HCT116 (cell line): ENCODE results near the gene DHX32. TPM values are rescaled to one million over a fixed set of nuclear protein-coding genes. Genes with fewer than 3 reads are reported as not detected.

Source experiments
- ATAC-seq: fragments of 200-7000 bp; cut with Tn5 transposase; 2 replicates; pipeline ENCODE4 v1.9.1; 2020; ENCODE audit warnings: mild to moderate bottlenecking, moderate library complexity
- BruUV-seq: library from RNA; stranded (reverse); fragments of 400-500 nt; replicated peaks from 2 replicates; lab custom pipeline; 2021; lab: Mats Ljungman, UMichigan
- CTCF ChIA-PET: fragments of 300-600 bp; sonication (Branson Sonifier 250); formaldehyde crosslinking; loops from one replicate; lab custom pipeline; 2021; ENCODE audit warnings: antibody characterized with exemption; lab: Charles Lee
- POLR2A ChIA-PET: fragments of 300-600, 350-600 bp; sonication (Branson Sonifier 250); formaldehyde crosslinking; loops from one replicate; lab custom pipeline; 2021; ENCODE audit warnings: antibody characterized with exemption; lab: Charles Lee
- RAD21 ChIA-PET, 2 experiments: fragments of 300-600 bp; sonication (Branson Sonifier 250); formaldehyde crosslinking; loops; one replicate each; lab custom pipeline; 2023; ENCODE audit warnings: low total read pairs in 2 of 2; ENCODE audit not compliant: uncharacterized antibody in 2 of 2, unreplicated experiment in 2 of 2, low non-redundant PET in 1 of 2; lab: Charles Lee
- DNase-seq: peaks from one replicate; pipeline ENCODE4 v3.0.0-alpha.2; 2010; ENCODE audit warnings: low read depth, low spot score
- H2AFZ ChIP-seq: fragments of 200-600 bp; shearing (Covaris generic), sonication (generic); 2 replicates; pipeline ENCODE4 v1.6.1; 2017; ENCODE audit warnings: low read depth, mixed run types, mixed read lengths, antibody characterized with exemption, low read length; ENCODE audit not compliant: poor library complexity, severe bottlenecking
- H3K27ac ChIP-seq: 2 replicates; pipeline ENCODE4 v1.5.1; 2012; ENCODE audit warnings: low read depth, low read length
- H3K27me3 ChIP-seq: fragments of 200-600 bp; sonication (generic); 2 replicates; pipeline ENCODE4 v1.6.1; 2016; ENCODE audit warnings: mixed run types, low read length, mixed read lengths; ENCODE audit not compliant: insufficient read depth
- H3K36me3 ChIP-seq, 2 experiments: fragments of 200-500 bp in 1 of 2; fragments of 200-600 bp in 1 of 2; sonication (Bioruptor generic) in 1 of 2; sonication (generic) in 1 of 2; 2 replicates each; pipeline versions ENCODE4 v1.5.1 to v1.6.1; 2014 to 2016; ENCODE audit warnings: low read length in 2 of 2, inconsistent platforms in 1 of 2, mixed read lengths in 1 of 2, mixed run types in 1 of 2; ENCODE audit not compliant: insufficient read depth in 2 of 2, control insufficient read depth in 1 of 2
- H3K4me1 ChIP-seq, 2 experiments: fragments of 200-600 bp in 1 of 2; sonication (generic) in 1 of 2; 2 replicates each; pipeline versions ENCODE4 v1.5.1 to v1.6.1; 2012 to 2017; ENCODE audit warnings: low read length in 2 of 2, inconsistent platforms in 1 of 2, mild to moderate bottlenecking in 1 of 2, mixed read lengths in 1 of 2, mixed run types in 1 of 2, moderate library complexity in 1 of 2; ENCODE audit not compliant: insufficient read depth in 2 of 2, control insufficient read depth in 1 of 2
- H3K4me2 ChIP-seq: fragments of 200-600 bp; sonication (generic); 2 replicates; pipeline ENCODE4 v1.6.1; 2017; ENCODE audit warnings: mixed run types, low read length, mixed read lengths
- H3K4me3 ChIP-seq, 2 experiments: fragments of 200-600 bp in 1 of 2; sonication (generic) in 1 of 2; replicated peaks in 1 of 2; 2 replicates each; pipeline ENCODE4 v1.5.1; 2011 to 2016; ENCODE audit warnings: low read length in 2 of 2, control low read depth in 1 of 2, low read depth in 1 of 2, mild to moderate bottlenecking in 1 of 2, mixed read lengths in 1 of 2, mixed run types in 1 of 2
- H3K79me2 ChIP-seq: fragments of 200-600 bp; sonication (generic); 2 replicates; pipeline ENCODE4 v1.6.1; 2017; ENCODE audit warnings: mild to moderate bottlenecking, mixed run types, low read length, moderate library complexity, mixed read lengths; ENCODE audit not compliant: insufficient read depth
- H3K9ac ChIP-seq: fragments of 200-600 bp; sonication (generic); 2 replicates; pipeline ENCODE4 v1.6.1; 2016; ENCODE audit warnings: low read length, mixed read lengths
- H3K9me2 ChIP-seq: fragments of 200-600 bp; sonication (generic), shearing (Covaris generic); 2 replicates; pipeline ENCODE4 v1.6.1; 2017; ENCODE audit warnings: mixed run types, mild to moderate bottlenecking, moderate library complexity; ENCODE audit not compliant: insufficient read depth
- H3K9me3 ChIP-seq, 2 experiments: fragments of 200-500 bp in 1 of 2; fragments of 200-600 bp in 1 of 2; sonication (Bioruptor generic) in 1 of 2; sonication (generic) in 1 of 2; 2 replicates each; pipeline ENCODE4 v1.6.1; 2014 to 2017; ENCODE audit warnings: low read length in 2 of 2, mixed read lengths in 2 of 2, inconsistent platforms in 1 of 2, low read depth in 1 of 2, mild to moderate bottlenecking in 1 of 2, mixed run types in 1 of 2, moderate library complexity in 1 of 2; ENCODE audit not compliant: control insufficient read depth in 1 of 2, insufficient read depth in 1 of 2
- H4K20me1 ChIP-seq: fragments of 200-600 bp; sonication (generic), shearing (Covaris generic); 2 replicates; pipeline ENCODE4 v1.6.1; 2017; ENCODE audit warnings: mixed run types, mild to moderate bottlenecking, moderate library complexity; ENCODE audit not compliant: insufficient read depth
- CBX3 ChIP-seq: IDR thresholded peaks from 2 replicates; pipeline ENCODE4 v1.6.1; 2012; ENCODE audit warnings: low read depth
- CEBPB ChIP-seq: IDR thresholded peaks from 2 replicates; pipeline ENCODE4 v1.6.1; 2012; ENCODE audit warnings: low read depth
- EZH2 ChIP-seq: fragments of 200-600 bp; sonication (generic); IDR thresholded peaks from 2 replicates; pipeline ENCODE4 v1.6.1; 2017; ENCODE audit warnings: antibody characterized with exemption, mixed run types
- FOSL1 ChIP-seq: IDR thresholded peaks from 2 replicates; pipeline ENCODE4 v1.6.1; 2012; ENCODE audit warnings: low read depth
- JUND ChIP-seq: IDR thresholded peaks from 2 replicates; pipeline ENCODE4 v1.6.1; 2012
- SP1 ChIP-seq: IDR thresholded peaks from 2 replicates; pipeline ENCODE4 v1.6.1; 2012; ENCODE audit warnings: low read depth
- SRF ChIP-seq: IDR thresholded peaks from 2 replicates; pipeline ENCODE4 v1.6.1; 2012; ENCODE audit warnings: low read depth
- YY1 ChIP-seq: IDR thresholded peaks from 2 replicates; pipeline ENCODE4 v1.6.1; 2011; ENCODE audit warnings: low read length, low read depth, moderate library complexity, mild to moderate bottlenecking; ENCODE audit not compliant: insufficient replicate concordance; ENCODE audit errors: extremely low read depth
- ZFX ChIP-seq: fragments of 450-650 bp; IDR thresholded peaks from 2 replicates; pipeline ENCODE4 v1.6.1; 2017
- intact Hi-C: fragments of 100-400 bp; cut with micrococcal nuclease; formaldehyde crosslinking; loops from 2 replicates; pipeline ENCODE4 v1.10.0; 2022
- total RNA-seq: library from RNA; stranded (reverse); gene quantifications from one replicate; pipeline ENCODE4 v1.2.1, GENCODE V29; 2021; ENCODE audit not compliant: unreplicated experiment

Gene DHX32
- total RNA-seq, 1 experiment from 2014 or later, result 50.9 TPM

DNA sequence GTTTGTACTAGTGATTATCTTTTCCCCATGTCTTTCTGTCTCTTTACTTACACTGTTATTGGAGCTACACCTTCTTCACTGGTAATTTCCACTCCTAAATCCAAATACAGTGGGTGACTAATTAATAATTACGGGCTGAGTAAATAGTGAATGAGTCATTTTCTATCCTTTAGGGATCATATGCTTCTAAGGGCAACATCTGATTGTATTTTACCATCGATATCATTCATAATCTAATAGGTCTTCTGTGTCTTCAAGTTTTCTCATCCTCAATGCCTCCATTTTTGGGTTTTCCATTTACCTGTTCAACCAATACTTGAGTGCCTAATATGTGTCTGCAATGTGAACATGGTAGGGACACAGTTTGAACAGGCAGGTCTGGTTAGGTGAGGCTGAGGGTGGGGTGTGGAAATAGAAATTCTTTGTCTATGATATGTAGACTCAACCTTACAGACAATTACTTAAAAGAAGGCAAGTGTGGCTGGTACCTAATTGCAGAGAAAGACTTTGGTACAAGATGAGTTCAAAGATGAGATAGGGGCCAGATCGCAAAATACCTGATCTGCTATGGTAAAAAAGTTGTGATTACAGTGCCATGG, 5.9 kb upstream of the DHX32 start:
- POLR2A ChIA-PET, result no interaction called here
- intact Hi-C loops, result no loop called here
- peak overlapping the region in 1 of 2 experiments; percentile 6; a peak in 1 of 4 replicates for H3K4me3 ChIP-seq

DNA sequence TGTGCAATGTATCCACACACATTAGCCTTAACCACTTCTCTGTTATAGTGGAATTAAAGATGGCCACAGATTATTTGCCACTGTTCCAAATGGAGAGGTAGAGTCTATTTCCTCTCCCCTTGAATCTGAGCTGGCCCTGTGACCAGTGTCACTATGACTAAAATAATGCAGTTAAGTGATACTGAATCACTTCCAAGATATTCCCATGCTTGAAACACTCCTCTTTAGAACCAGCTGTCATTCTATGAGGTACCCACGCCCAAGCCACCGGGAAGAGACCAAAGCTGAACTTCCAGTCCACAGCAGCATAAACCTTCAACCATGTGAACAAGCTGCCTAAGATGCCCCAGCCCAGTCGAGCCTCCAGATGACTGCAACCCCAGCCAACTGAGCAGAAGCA, 2.1 kb upstream of the DHX32 start:
- intact Hi-C loops, result no loop called here

More for the DNA sequence above, 5.9 kb upstream of the DHX32 start:
- no TSS peak for BruUV-seq
- H3K9ac ChIP-seq, result no peak overlapping the region
- RAD21 ChIA-PET, result no interaction called here
- no peaks in the 10 kb centered on the region for H3K9me3 ChIP-seq
- peaks cover 14% of the 10 kb centered on the region; the same call in 1 of the 2 replicates for H3K79me2 ChIP-seq
- H3K4me2 ChIP-seq, result peak overlapping the region; percentile 49
- TF ChIP-seq SP1 (peak; percentile 72), CEBPB (peak; percentile 31; the same call in 1 of the 2 replicates), YY1 (no peak), SRF (peak; percentile 66; the same call in 1 of the 2 replicates), CBX3 (peak; percentile 80), JUND (peak; percentile 81), FOSL1 (peak; percentile 90), EZH2 (no peak)
- TF ChIP-seq, all 23 proteins: peak for 6
- Histone ChIP-seq H3K36me3 (0 out of 4 replicates have a peak, but pooled peaks cover 0 to 8% of the 10 kb centered on the region in 2 experiments), H3K27me3 (no peaks in the 10 kb centered on the region), H2AFZ (no peak overlapping the region), H3K4me1 (peaks cover 23 to 47% of the 10 kb centered on the region in 2 experiments), H4K20me1 (no peaks in the 10 kb centered on the region), H3K9me2 (0 out of 2 replicates have a peak, but pooled peaks cover 5% of the 10 kb centered on the region), H3K27ac (no peak overlapping the region)
- DNase-seq (no peak), ATAC-seq (peak; percentile 41; the same call in 1 of the 2 replicates)
- CTCF ChIA-PET, result no interaction called here

More for the DNA sequence above, 2.1 kb upstream of the DHX32 start:
- H3K4me3 ChIP-seq, result no peak overlapping the region
- H4K20me1 ChIP-seq, result no peaks in the 10 kb centered on the region
- H2AFZ ChIP-seq, result no peak overlapping the region
- H3K4me2 ChIP-seq, result no peak overlapping the region
- no peak overlapping the region for H3K27ac ChIP-seq
- H3K9ac ChIP-seq, result no peak overlapping the region
- RAD21 ChIA-PET, result no interaction called here
- CTCF ChIA-PET, result interaction anchor here (1.8 kb wide), 1 partner anchor 15 kb away, joined by 8 read pairs; no protein-coding TSS in a partner anchor
- no peaks in the 10 kb centered on the region for H3K27me3 ChIP-seq
- ATAC-seq, result no peak
- H3K79me2 ChIP-seq, result peaks cover 6% of the 10 kb centered on the region; the same call in 1 of the 2 replicates
- POLR2A ChIA-PET, result no interaction called here
- TF ChIP-seq SRF, result no peak
- no peak for TF ChIP-seq CEBPB
- TF ChIP-seq ZFX, result no peak
- peaks cover 35 to 58% of the 10 kb centered on the region in 2 experiments for H3K4me1 ChIP-seq
- H3K9me3 ChIP-seq, result no peaks in the 10 kb centered on the region
- H3K36me3 ChIP-seq, result peaks cover 4 to 8% of the 10 kb centered on the region in 2 experiments; a peak in 1 of 4 replicates
- H3K9me2 ChIP-seq, result 0 out of 2 replicates have a peak, but pooled peaks cover 5% of the 10 kb centered on the region
- BruUV-seq, result no TSS peak
- no peak for DNase-seq
